ENCODE data around the gene KL.

KL gene

DNA sequence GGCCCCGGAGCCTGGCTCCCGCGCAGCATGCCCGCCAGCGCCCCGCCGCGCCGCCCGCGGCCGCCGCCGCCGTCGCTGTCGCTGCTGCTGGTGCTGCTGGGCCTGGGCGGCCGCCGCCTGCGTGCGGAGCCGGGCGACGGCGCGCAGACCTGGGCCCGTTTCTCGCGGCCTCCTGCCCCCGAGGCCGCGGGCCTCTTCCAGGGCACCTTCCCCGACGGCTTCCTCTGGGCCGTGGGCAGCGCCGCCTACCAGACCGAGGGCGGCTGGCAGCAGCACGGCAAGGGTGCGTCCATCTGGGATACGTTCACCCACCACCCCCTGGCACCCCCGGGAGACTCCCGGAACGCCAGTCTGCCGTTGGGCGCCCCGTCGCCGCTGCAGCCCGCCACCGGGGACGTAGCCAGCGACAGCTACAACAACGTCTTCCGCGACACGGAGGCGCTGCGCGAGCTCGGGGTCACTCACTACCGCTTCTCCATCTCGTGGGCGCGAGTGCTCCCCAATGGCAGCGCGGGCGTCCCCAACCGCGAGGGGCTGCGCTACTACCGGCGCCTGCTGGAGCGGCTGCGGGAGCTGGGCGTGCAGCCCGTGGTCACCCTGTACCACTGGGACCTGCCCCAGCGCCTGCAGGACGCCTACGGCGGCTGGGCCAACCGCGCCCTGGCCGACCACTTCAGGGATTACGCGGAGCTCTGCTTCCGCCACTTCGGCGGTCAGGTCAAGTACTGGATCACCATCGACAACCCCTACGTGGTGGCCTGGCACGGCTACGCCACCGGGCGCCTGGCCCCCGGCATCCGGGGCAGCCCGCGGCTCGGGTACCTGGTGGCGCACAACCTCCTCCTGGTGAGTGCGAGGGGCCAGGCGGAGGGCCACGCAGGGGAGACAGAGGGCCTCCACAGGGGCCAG lies at the start of gene KL:
TSS of gene KL (plus strand) at position 10 of the 909 bp plus-strand sequence. CDS start at position 28, 18 bp downstream.
- DNase-seq: peak; percentile 66

DNA sequence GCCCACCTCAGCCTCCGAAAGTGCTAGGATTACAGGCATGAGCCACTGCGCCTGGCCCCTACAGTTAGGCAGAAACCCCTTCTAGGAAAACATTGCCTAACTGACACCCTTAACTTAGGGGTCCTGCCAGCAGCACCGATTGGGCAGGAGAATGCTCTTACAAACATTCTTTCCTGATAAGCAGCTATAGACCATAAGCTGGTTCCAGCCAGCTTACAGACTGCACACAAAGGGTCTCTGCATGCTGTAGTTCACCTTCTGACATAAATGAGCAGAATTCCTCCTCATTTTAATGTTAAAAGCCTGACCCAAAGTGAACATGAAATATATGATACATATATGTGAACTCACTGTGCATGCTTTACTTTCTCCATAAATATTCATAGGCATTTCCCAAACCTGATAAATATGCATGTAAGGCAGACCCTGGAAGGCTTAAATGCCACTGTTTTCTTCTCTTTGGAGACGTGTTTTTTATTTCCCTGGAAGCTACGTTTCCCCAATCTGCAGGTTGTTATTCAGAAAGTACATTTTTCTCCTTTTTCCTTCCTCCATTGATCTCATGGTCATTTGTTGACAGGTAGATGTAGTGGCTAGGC lies 48.5 kb upstream of the KL start:
- DNase-seq: no peak

DNA sequence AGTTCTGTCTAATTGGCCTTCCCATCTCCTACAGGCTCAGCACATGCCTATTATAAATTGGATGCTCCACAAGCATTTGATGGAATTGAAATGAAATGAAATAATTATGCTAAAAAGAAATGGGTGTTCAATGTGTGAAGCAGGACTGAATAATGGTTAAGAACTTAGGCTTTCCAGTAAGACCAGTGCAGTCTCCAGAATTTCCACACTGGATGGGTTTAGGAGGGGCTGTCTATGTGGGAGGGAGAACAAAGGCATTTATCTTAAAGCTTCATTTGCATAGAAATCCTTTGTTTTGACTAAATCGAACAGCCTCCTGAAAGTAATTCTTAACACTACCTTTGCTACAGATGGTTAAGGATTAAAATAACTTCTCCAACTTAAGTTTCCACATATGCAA lies 47.9 kb upstream of the KL start:
- DNase-seq: no peak

DNA sequence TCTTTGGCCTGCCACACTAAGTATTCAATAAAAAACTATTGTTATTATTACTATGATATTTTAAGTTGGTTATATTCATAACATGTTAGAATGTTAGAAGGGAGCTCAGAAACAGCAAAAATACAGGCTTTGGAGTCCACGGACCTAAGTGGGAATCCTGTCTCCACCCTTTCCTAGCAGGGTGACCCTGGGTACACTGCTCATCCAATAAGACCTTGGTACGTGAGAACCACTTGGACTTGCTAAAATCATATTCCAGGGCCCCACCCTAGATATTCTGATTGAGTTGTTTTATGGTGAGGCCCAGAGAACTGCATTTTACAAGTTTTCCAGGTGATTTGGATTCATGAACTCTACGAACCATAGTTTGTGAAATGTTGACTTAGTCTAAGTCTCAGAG lies 47.4 kb upstream of the KL start:
- no peak for DNase-seq

DNA sequence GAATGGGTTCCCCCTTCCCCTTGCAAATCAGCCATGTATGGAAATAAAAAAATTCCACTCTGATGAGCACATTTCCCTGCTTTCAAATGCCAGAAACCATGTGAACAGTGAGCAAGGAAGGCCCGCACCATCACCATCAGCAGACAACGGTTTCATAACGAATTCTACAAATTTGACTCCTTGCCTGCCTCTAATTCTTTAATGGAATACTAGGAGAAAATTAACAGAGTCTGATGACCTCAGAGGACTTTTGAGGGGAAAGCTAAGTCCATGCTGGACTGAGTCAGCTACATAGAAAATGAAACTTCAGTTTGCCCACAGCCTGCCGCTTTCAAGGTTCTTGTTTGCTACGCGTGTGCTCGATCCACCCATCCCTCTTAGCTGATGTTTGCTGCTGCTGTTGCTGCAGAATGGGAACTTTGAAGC lies 46.7 kb upstream of the KL start:
- no peak for DNase-seq

DNA sequence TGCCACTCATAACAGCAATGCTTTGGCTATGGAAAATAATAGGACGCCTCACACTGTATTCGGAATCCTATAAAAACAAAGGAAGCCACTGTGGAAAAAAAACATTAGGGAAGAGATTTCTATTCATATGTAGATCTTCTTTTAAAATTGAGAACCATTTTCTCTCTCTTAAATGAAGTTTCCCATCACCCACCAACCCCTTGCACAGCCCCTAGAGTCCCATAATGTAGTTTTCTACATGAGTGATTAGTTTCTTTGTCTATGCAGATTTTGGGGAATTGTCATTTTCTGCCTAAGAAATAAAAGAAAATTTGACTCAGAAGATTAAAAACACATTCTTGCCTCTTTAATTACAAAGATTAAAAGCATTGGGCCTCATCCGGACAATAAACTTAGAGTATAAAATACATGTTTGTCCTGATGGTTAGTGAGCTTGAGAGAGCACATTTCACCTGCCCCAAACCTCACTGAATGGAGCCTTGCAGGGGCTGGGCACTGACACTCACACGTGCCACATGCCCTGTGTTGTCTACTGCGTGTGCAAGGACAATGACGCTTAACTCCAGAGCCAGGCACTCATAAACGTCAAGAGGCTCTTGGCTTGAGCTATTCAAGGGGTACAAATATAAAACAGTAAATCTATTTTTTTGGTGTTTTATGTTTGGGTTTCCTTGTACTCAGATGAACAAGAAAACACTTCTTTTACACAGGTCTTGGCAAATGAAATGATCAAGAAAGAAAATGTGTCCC lies 40.0 kb upstream of the KL start:
- DNase-seq: no peak

DNA sequence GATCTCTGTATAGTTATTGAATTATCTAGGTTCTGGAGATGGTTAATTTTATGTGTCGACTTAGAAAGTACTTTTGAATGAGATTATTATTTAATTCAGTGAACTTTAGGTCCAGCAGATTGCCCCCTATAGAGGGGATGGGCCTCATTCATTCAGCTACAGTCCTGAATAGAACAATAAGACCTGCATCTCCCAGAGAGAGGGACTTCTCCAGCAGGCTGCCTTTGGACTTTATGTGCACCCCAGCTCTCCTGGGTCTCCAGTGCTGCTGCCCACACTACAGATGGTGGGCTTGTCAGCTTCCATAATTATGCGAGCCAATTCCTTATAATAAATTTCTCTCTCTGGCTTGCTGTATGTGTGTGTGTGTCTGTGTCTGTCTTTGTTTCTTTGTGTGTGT lies 39.3 kb upstream of the KL start:
- no peak for DNase-seq

DNA sequence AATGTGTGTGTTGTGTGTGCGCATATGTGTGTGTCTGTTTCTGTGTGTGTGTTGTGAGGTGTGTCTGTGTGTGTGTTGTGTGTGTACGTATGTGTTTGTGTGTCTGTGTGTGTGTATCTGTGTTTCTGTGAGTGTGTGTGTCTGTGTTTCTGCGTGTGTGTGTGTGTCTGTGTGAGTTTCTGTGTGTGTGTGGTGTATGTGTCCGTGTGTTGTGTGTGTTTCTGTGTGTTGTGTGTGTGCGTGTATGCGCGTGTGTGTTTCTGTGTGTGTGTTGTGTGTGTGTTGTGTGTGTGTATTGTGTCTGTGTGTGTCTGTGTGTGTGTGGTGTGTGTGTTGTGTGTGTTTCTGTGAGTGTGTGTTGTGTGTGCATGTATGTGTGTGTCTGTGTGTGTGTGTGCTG lies 38.9 kb upstream of the KL start:
- no peak for DNase-seq

DNA sequence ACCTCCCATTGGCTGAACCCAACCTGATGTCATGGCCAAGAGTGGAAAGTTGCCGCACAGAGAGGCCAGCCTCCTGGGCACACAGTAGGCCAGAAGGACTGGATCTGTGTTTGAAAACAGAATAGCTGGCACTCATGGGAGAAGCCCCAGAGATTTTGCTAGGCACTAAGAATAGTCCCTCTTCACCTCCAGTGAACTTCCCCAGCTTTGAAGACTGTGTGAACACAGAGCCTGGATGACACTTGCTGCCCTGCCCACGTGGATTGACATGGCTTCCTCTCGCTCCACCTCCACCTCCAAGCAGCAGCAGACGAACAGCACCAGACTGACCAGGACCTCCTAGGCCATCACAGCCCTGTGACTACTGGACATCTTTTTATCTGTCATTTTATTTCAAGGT lies 37.9 kb upstream of the KL start:
- DNase-seq: no peak

DNA sequence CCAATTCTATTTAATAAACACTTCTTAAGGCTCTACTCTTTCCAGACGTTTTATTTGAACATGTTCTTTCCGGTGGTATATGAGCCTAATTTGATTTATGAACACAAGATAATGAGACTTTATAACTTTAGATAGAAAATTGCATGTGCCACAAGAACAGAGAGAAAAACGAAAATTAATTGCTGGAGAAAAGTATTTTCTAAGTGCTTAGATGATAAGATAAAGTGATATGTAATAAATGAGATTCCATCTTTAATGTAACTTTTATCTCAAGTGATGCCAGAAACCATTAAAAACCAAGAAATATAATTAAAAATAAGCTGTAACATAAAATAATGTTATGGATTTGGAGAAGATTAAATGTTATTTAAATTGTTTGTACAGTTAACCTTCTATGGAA lies 33.2 kb upstream of the KL start:
- no peak for DNase-seq

DNA sequence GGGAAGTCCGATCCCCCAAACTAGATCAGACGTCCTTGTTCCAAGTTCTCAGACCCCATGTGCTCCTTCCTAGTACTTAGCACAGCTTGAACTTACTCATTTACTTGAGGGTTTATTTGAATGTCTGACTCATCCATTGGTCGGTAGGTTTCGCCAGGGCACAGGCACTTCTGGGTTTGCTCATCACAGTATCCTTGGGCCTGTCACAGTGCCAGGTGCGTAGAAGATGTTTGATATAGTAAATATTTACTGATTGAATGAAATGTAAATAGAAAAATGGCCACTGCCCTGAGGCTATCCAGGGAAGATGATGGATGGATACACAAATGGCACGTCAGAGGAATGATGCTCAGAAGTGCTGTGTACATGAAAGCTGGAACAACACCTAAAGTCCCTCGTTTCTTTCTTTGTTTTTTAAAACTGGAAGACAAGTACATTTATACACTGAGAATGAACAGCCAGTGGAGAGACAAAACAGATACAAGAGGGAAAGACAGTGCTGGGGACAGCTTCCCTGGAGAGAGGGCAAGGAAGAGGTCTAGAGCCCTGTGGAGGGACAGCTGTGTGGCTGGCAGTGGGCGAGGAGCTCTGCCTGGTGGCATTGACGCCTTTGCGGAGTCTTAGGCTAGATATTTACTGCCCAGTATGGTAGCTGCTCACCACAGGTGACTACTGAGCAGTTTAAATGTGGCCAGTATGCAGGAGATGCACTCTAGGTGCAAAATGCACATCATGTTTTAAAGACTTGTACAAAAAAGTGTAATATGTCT lies 31.2 kb upstream of the KL start:
- peak; percentile 95 for DNase-seq

DNA sequence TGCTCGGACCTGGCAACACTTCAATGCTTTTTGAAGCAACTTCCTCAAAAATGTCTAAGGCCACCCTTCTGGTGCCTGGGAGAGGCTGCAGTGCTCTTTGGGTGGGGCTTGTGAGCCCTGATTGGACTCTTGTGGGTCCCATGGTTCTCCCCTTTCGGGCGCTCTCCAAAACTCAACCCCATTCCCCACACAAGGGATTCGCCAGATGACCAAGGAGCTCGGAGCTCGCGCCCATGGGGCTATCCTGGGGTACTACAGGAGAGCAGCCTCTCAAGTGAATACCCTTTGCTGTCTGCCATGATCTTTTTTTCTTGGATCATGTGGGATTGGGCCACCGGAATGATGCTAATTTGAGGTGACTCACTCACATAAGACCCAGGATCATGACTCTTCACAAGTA lies 29.7 kb upstream of the KL start:
- DNase-seq: no peak

DNA sequence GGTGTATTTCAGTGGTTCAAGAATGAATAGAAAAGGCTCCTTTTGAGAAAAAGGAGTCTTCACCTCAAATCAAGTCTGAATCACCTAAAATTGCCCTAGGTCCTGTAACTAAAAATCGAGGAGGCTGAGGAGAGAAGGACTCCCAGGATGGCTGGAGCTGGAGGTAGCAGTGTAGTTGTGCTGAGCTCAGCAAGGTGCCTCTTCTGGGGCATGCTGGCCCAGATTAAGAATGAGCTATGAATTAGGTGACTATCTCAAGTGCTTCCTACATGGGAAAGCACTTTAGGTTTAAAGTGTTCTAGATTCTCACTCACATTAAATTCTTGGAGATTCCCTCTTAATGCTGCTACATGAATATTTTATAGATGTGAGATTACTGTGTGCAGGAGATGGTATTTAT lies 28.8 kb upstream of the KL start:
- no peak for DNase-seq

DNA sequence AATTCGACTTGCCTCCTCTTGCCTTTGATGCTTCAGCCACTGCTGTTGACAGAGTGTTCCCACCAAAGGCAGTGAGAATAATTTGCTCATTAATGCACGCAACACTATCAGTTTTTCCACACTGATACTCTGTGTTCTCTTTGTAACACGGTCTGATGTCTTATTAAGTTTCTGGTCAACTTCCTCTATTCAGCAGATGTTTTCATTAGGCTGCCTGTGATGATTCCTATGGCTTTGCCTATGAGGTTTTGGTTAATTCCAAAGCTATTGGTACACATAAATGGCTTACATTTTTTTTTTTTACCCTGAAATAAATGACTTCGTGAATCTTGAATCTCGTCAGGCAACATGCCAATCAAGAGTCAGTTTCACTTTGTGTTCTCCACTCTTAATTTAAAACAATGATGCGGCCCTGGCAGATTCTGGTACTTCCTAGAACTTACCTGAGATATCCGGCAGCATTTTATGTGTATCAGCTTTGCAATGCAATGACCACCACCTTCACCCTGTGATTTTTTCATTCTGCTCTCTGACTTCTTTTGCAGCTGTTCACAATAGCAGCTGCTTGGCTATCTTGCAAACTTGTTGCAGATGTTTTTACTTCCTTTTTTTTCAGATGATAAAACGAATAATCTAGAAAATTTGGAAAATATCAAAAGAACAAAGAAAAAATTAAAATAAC lies 27.5 kb upstream of the KL start:
- DNase-seq: no peak

DNA sequence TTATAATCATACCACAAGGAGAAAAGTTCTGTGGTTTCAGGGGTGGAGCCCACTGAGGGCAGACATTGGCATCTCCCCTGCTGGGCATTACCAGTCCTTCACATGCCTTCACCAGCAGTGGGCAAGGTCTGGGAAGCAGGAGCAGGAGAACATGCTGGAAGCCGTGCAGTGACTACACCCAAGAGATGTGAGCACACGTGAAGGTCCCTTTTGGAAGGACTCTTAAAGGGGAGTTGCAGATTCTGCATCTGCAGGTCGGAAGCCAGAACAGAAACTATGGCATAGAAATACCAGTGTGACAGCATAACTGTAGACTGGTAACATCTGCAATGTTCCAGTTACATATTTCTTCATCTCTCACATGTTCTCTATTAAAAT lies 26.9 kb upstream of the KL start:
- no peak for DNase-seq

DNA sequence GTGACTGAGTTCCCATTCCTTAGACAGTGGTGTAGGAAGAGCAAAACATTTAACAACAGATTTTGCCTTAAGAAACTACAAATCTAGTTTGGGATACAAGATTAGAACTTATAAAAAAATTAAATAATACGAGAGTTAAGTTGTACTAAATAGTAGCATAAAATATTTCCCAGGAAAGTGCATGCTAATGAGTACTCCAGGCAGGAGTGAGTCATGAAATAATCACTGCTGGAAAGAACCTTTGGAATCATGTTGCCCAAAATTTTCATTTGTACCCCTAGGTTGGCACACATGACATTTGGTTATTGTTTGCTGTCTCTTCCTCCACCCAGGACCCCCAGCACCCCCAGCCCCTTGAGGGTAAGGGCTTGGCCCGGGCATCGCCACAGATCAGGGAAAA lies 26.3 kb upstream of the KL start:
- DNase-seq: no peak

DNA sequence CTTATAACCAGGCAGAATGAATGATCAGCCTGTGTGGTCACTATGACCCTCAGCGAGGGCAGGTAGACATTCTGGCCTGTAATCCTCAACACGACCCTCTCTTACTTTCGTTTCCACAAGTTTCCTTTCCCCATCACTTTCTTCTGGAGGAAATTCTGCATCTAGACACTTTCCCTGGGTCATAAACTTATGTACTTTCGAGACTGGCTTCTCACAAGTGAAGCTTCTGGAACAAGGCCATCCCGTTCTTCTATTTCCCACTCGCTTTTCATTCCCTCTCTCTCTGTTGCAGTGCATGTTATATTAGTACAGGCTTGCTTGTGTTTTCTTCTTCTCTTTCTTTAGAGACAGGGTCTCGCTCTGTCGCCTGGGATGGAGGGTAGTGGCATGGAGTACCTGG lies 23.1 kb upstream of the KL start:
- DNase-seq: no peak

DNA sequence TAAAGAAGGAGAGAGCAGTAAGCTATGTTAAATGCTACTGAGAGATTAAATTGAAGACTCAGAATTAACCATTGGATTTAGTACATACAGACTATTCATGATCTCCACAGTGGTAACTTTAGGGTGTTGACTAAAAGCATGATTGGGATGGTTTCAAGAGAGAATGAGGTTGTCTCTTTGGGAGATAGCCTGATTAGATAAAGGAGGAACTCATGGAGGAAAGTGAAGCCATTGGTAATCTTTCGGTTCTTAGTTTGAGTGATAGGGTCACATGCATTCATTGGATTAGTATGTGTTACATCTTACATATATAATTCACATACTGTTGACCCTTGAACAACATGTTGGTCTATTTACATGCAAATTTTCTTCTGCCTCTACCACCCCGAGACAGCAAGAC lies 18.8 kb upstream of the KL start:
- no peak for DNase-seq

DNA sequence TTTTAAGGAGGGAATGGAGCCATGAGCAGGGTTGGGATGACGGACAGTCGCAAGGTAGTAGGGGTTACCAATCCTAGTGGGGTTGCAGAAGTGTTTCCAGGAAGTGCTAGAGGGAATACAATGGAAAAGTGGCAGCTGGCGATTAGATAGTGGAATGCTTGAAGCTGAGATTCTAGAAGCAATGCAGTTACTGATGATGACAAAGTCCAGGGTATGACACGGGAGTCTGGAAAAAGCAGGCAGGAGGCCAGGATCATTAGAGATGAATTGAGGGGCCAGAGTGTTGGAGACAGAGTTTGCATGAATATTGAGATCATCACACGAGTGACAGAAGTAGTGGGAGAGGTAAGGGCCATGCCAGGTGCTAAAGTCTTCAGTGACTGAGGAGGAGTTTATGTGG lies 17.3 kb upstream of the KL start:
- no peak for DNase-seq

DNA sequence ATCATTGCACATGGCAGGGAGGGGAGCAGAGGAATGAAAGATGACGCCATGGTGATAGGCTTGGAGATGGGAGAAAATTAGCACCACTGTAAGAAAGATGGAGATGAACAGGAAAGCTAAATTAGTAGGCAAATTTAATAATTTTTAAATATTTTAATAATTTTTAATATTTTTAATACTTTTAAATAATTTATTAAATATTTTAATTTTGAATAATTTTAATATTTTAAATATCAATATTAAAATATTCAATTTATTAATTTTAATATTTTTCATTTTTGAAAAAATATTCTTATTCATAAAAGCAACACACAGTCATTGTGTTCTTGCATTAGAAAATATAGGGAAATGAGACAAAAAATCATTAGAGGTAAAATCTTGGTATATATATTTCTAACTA lies 15.9 kb upstream of the KL start:
- no peak for DNase-seq

DNA sequence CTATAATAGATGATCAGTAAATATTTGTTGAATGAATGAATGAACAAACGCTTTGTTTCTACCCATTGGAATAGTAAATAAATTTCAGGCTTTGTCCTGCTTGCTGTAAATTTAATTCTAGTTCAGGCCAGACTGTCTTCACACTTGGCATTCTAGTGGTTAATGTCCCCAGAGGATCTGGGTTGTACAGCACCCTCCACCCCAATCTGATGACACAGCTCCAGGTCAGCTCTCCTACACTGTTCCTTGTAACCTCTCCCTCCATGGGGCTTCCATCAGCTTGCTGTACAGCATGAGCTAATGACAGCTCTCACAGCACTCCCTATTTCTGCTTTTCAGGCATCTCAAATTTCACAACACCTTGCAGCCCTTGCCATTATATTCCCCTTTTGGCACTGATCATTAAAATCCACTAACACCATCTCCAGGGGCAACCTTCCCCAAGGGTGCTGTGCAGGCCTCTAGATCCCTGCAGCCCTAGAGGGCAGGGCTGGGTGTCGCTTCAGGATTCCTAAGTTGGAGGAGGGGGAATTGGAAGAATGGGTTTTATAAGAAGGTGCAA lies 12.7 kb upstream of the KL start:
- DNase-seq: peak; percentile 96

DNA sequence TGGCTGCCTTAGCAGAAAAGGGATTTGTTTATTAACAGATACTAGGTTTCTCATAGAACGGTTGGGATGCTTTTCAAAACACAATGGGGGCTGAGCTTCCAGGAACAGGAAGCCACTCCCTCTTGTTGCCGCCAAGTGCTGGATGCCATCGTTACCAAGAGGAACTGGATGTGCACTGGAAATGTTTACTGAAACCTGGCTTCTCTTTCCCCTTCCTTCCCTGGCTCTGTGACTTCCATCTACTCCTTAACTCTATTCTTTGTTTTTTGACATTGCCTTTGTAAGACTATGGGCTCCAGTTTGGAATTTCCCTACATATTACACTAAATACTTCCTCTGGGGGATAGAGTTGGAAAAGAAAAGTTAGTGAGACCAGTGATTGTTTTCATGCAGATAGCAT lies 11.7 kb upstream of the KL start:
- DNase-seq: peak; percentile 64

Data from NCI-H69 (cell line).